ENCODE results near the gene CYTH3.

The CYTH3 gene

GRCh38 chr7:6146666-6147065 lies 125.8 kb downstream of the CYTH3 start:
- no peak for DNase-seq

GRCh38 chr7:6143997-6144396 lies 128.4 kb downstream of the CYTH3 start:
- no peak for DNase-seq

GRCh38 chr7:6142871-6143380 lies 129.5 kb downstream of the CYTH3 start:
- no peak for DNase-seq

GRCh38 chr7:6139189-6139996 lies 133.0 kb downstream of the CYTH3 start:
- DNase-seq, result no peak

- no peak for DNase-seq
These were observed 135.9 kb downstream of the CYTH3 start for GRCh38 chr7:6136475-6136874.

- no peak for DNase-seq
These were observed 139.2 kb downstream of the CYTH3 start for GRCh38 chr7:6133249-6133648.

- no peak for DNase-seq
These were observed 142.3 kb downstream of the CYTH3 start for GRCh38 chr7:6130007-6130587.

GRCh38 chr7:6128205-6128604 lies 144.2 kb downstream of the CYTH3 start:
- DNase-seq, result no peak

GRCh38 chr7:6127110-6127490 lies 145.3 kb downstream of the CYTH3 start:
- DNase-seq, result no peak

GRCh38 chr7:6123843-6124242 lies 148.6 kb downstream of the CYTH3 start:
- no peak for DNase-seq

- DNase-seq, result no peak
These were observed 151.3 kb downstream of the CYTH3 start for GRCh38 chr7:6121141-6121540.

- no peak for DNase-seq
These were observed 154.9 kb downstream of the CYTH3 start for GRCh38 chr7:6117533-6117932.

- DNase-seq, result no peak
These were observed 156.2 kb downstream of the CYTH3 start for GRCh38 chr7:6116211-6116610.
